BLaER1 treated with 17β-estradiol and CSF1 and Interleukin-3, amounts not matched to agents 10 nM and 100 nM (cell line): ENCODE measurements around the gene UNC13D.

Experiments used
- H3K27ac ChIP-seq, 11 experiments: shearing (Covaris generic); formaldehyde crosslinking; 2 replicates each; pipeline ENCODE4 v1.8.1; 2022
- H3K27me3 ChIP-seq, 11 experiments: shearing (Covaris generic); formaldehyde crosslinking; 2 replicates each; pipeline ENCODE4 v1.8.1; 2022
- H3K36me3 ChIP-seq, 11 experiments: shearing (Covaris generic); formaldehyde crosslinking; 2 replicates each; pipeline ENCODE4 v1.8.1; 2022
- H3K4me1 ChIP-seq, 10 experiments: shearing (Covaris generic); formaldehyde crosslinking; 2 replicates each; pipeline ENCODE4 v1.8.1; 2022
- H3K4me2 ChIP-seq, 11 experiments: shearing (Covaris generic); formaldehyde crosslinking; 2 replicates each; pipeline ENCODE4 v1.8.1; 2022
- H3K4me3 ChIP-seq, 10 experiments: shearing (Covaris generic); formaldehyde crosslinking; 2 replicates each; pipeline ENCODE4 v1.8.1; 2022
- H3K9ac ChIP-seq, 11 experiments: shearing (Covaris generic); formaldehyde crosslinking; 2 replicates each; pipeline ENCODE4 v1.8.1; 2022
- H3K9me3 ChIP-seq, 11 experiments: shearing (Covaris generic); formaldehyde crosslinking; replicated peaks in 1 of 11; 2 replicates each; pipeline ENCODE4 v1.8.1; 2022
- H4K20me1 ChIP-seq, 11 experiments: shearing (Covaris generic); formaldehyde crosslinking; 2 replicates each; pipeline ENCODE4 v1.8.1; 2022
- Cebpa-rat ChIP-seq, 11 experiments: shearing (Covaris generic); IDR thresholded peaks; 2 replicates each; pipeline ENCODE4 v1.8.1; 2022

Gene UNC13D

DNA sequence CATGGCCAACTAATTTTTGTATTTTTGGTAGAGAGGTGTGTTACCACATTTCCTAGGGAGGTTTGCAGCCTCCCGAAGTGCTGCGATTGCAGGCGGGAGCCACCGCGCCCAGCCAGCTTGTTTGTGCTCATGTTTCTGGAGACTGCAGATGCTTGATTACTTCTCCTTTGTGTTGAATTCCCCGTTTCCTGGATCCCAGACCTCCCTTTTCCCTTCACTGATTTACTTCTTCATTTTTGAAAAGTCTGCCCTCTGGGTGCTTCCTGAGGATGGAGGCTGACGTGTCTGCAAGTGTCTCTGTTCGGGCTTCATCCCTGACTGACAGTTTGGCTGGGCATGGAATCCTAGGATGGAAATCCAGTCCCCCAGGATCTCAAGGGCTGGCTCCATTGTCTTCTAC is 41.2 kb upstream of the UNC13D start:
- Histone ChIP-seq H3K9me3 (no peaks in the 10 kb centered on the region), H3K4me1 (peaks cover 38 to 62% (median 49%) of the 10 kb centered on the region in 10 experiments), H3K4me3 (no peak overlapping the region), H3K4me2 (peak overlapping the region in 9 of 11 experiments; percentile 23 to 77 (median 58); a peak in 17 of 22 replicates), H3K27ac (peak overlapping the region in 3 of 11 experiments; percentile 3 to 14 (median 5); a peak in 1 of 22 replicates), H3K36me3 (peaks cover 5 to 23% (median 15%) of the 10 kb centered on the region in 11 experiments; a peak in 21 of 22 replicates), H3K27me3 (peaks cover 0 to 8% (median 4%) of the 10 kb centered on the region in 11 experiments; a peak in 14 of 22 replicates), H4K20me1 (peaks cover 0 to 6% (median 0%) of the 10 kb centered on the region in 11 experiments; a peak in 2 of 22 replicates), H3K9ac (no peak overlapping the region)
- no peak for TF ChIP-seq Cebpa-rat (IDR thresholded peaks at IDR 0.05)

- TF ChIP-seq Cebpa-rat (IDR thresholded peaks at IDR 0.05): peak in 9 of 11 experiments; percentile 16 to 95 (median 86); a peak in 16 of 22 replicates
- H3K4me2 ChIP-seq: peak overlapping the region; percentile 73 to 91 (median 85)
- H3K27me3 ChIP-seq: peaks cover 14 to 44% (median 39%) of the 10 kb centered on the region in 11 experiments
- H3K4me3 ChIP-seq: peak overlapping the region in 3 of 10 experiments; percentile 0 to 27 (median 11); a peak in 1 of 20 replicates
- peak overlapping the region in 10 of 11 experiments; percentile 9 to 68 (median 54); a peak in 17 of 22 replicates for H3K9ac ChIP-seq
- H3K27ac ChIP-seq: peak overlapping the region in 9 of 11 experiments; percentile 45 to 80 (median 76); a peak in 19 of 22 replicates
- H4K20me1 ChIP-seq: peaks cover 0 to 6% (median 0%) of the 10 kb centered on the region in 11 experiments; a peak in 2 of 22 replicates
- no peaks in the 10 kb centered on the region for H3K36me3 ChIP-seq
- no peaks in the 10 kb centered on the region for H3K9me3 ChIP-seq
- peaks cover 67 to 90% (median 78%) of the 10 kb centered on the region in 10 experiments for H3K4me1 ChIP-seq
Observed at GRCh38 chr17:75881678-75882454, 37.7 kb upstream of the UNC13D start.

GRCh38 chr17:75880266-75880665 is 36.1 kb upstream of the UNC13D start:
- no peak for TF ChIP-seq Cebpa-rat (IDR thresholded peaks at IDR 0.05)

DNA sequence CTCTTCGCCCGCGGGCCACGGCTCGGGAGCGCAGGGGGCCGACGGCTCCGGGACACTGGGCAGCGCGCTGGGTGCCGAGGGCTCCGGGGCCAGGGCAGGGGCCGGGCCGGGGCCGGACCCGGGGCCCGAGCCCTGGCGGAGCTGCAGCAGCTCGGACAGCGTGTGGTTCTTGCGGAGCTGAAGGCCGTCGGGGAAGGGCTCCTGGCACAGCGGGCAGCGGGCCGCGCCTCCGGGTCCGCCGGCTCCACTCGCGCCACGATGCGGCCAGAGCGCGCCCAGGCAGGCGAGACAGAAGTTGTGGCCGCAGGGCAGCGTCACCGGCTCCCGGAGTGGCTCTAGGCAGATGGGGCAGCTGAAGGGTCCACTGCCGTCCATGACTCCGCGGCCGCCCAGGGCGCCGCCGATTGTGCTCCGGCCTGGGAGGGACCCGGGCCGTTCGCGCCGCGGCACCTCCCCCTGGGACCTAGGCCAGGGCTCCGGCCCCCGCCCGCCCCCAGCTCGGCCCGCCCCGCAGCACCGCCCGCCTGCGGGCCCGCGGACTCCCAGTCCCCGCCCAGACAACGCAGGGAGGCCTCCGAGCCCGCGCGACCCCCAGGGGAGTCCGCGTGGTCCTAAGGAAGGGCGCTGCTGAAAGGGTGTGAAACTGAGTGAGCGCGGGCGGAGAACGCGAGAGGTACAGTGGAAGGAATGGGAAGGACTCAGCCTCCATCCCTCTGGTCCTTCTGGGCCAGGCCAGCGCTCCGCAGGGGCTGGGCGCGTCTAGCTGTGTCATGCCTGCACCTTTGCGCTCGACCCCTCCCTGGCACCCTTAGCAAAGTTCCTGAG is 34.2 kb upstream of the UNC13D start, which contains the start of gene TRIM47:
Gene TRIM47 (minus strand): TSS at position 408 of the 825 bp plus-strand sequence. CDS start 33 bp downstream, at position 375.
- H3K36me3 ChIP-seq: peaks cover 0 to 12% (median 0%) of the 10 kb centered on the region in 11 experiments; a peak in 3 of 22 replicates
- TF ChIP-seq Cebpa-rat (IDR thresholded peaks at IDR 0.05): no peak
- peaks cover 14 to 56% (median 50%) of the 10 kb centered on the region in 11 experiments for H3K27me3 ChIP-seq
- H3K4me2 ChIP-seq: peak within 1 kb of the TSS; percentile 83 to 97 (median 90)
- peak within 1 kb of the TSS; percentile 34 to 77 (median 60); a peak in 21 of 22 replicates for H3K27ac ChIP-seq
- H3K4me3 ChIP-seq: peak within 1 kb of the TSS; percentile 49 to 69 (median 58)
- peaks cover 80 to 97% (median 89%) of the 10 kb centered on the region in 10 experiments for H3K4me1 ChIP-seq
- peak within 1 kb of the TSS; percentile 39 to 82 (median 70) for H3K9ac ChIP-seq
- H3K9me3 ChIP-seq: no peaks in the 10 kb centered on the region
- H4K20me1 ChIP-seq: peaks cover 0 to 6% (median 0%) of the 10 kb centered on the region in 11 experiments; a peak in 2 of 22 replicates

More at GRCh38 chr17:75880266-75880665, 36.1 kb upstream of the UNC13D start:
- H3K36me3 ChIP-seq: no peaks in the 10 kb centered on the region
- no peak overlapping the region for H3K4me3 ChIP-seq
- H3K4me2 ChIP-seq: peak overlapping the region; percentile 24 to 91 (median 85); a peak in 21 of 22 replicates
- no peaks in the 10 kb centered on the region for H3K9me3 ChIP-seq
- H4K20me1 ChIP-seq: peaks cover 0 to 6% (median 0%) of the 10 kb centered on the region in 11 experiments; a peak in 2 of 22 replicates
- peaks cover 14 to 56% (median 50%) of the 10 kb centered on the region in 11 experiments for H3K27me3 ChIP-seq
- H3K9ac ChIP-seq: no peak overlapping the region; a peak in 1 of 22 replicates
- H3K27ac ChIP-seq: no peak overlapping the region
- H3K4me1 ChIP-seq: peaks cover 76 to 98% (median 86%) of the 10 kb centered on the region in 10 experiments

GRCh38 chr17:75877752-75878173 is 33.6 kb upstream of the UNC13D start:
- Histone ChIP-seq H3K4me2 (peak overlapping the region; percentile 83 to 97 (median 90)), H3K36me3 (peaks cover 0 to 12% (median 0%) of the 10 kb centered on the region in 11 experiments; a peak in 3 of 22 replicates), H3K4me1 (peaks cover 80 to 97% (median 89%) of the 10 kb centered on the region in 10 experiments), H3K27me3 (peaks cover 14 to 56% (median 50%) of the 10 kb centered on the region in 11 experiments), H3K27ac (peak overlapping the region; percentile 34 to 77 (median 60); a peak in 21 of 22 replicates), H4K20me1 (peaks cover 0 to 6% (median 0%) of the 10 kb centered on the region in 11 experiments; a peak in 2 of 22 replicates), H3K4me3 (peak overlapping the region; percentile 49 to 69 (median 58)), H3K9ac (peak overlapping the region; percentile 39 to 82 (median 70)), H3K9me3 (no peaks in the 10 kb centered on the region)
- TF ChIP-seq Cebpa-rat (IDR thresholded peaks at IDR 0.05): no peak

DNA sequence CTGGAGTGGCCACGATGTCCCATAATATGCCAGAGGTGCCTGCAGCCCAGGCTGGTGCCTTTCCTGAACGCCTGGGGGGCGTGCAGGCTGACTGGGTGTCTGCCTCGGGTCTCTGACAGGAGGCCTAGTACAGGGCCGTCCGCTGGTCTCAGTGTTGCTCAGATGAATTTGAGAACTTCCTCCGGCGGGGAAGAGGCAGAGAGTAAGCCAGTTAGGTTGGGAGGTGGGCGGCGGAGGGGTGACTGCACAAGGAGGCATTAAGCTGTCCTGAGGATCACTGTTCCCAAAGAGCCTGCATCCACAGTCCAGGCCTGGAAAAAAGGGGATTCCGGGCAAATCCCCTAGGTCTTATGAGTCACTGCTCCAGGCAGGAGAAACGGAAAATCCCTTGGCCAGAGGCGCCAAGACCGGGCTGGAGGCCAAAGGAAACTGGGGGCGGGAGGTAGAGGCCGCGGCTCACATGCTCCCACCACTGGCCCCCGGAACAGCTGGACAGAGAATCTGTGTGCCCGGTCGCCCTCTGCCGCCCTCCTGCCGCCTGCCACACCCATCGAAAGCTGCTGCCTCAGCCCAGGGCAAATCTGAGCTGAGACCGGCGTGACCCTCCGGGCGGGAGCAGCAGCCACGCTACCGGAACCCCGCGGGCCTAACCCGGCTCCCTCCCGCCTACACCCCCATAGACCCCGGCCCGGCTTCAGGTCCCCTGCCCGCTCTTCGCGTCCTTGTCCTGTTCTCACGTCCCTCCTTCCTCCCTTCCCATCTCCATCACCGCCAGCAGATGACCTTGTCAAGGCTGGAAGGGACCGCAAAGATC is 32.9 kb upstream of the UNC13D start:
- peaks cover 79 to 97% (median 89%) of the 10 kb centered on the region in 10 experiments for H3K4me1 ChIP-seq
- H3K9me3 ChIP-seq: no peaks in the 10 kb centered on the region
- peaks cover 14 to 56% (median 50%) of the 10 kb centered on the region in 11 experiments for H3K27me3 ChIP-seq
- H3K4me2 ChIP-seq: peak overlapping the region; percentile 83 to 97 (median 90)
- H3K4me3 ChIP-seq: peak overlapping the region; percentile 49 to 69 (median 58)
- peak overlapping the region; percentile 39 to 82 (median 70) for H3K9ac ChIP-seq
- no peak for TF ChIP-seq Cebpa-rat (IDR thresholded peaks at IDR 0.05)
- H3K36me3 ChIP-seq: peaks cover 0 to 12% (median 0%) of the 10 kb centered on the region in 11 experiments; a peak in 3 of 22 replicates
- H3K27ac ChIP-seq: peak overlapping the region; percentile 34 to 77 (median 60); a peak in 21 of 22 replicates
- H4K20me1 ChIP-seq: peaks cover 0 to 6% (median 0%) of the 10 kb centered on the region in 11 experiments; a peak in 2 of 22 replicates

GRCh38 chr17:75876190-75876937 is 32.2 kb upstream of the UNC13D start:
- Histone ChIP-seq H3K27ac (peak overlapping the region; percentile 25 to 77 (median 61); a peak in 18 of 22 replicates), H3K9ac (peak overlapping the region; percentile 39 to 82 (median 70); a peak in 21 of 22 replicates), H3K4me2 (peak overlapping the region; percentile 83 to 97 (median 90))

More at GRCh38 chr17:75876190-75876937, 32.2 kb upstream of the UNC13D start:
- Histone ChIP-seq H3K4me3 (peak overlapping the region in 6 of 10 experiments; percentile 8 to 69 (median 62); a peak in 10 of 20 replicates), H4K20me1 (peaks cover 0 to 6% (median 0%) of the 10 kb centered on the region in 11 experiments; a peak in 2 of 22 replicates), H3K27me3 (peaks cover 14 to 56% (median 50%) of the 10 kb centered on the region in 11 experiments), H3K36me3 (peaks cover 0 to 12% (median 0%) of the 10 kb centered on the region in 11 experiments; a peak in 3 of 22 replicates), H3K9me3 (no peaks in the 10 kb centered on the region), H3K4me1 (peaks cover 71 to 94% (median 83%) of the 10 kb centered on the region in 10 experiments)
- TF ChIP-seq Cebpa-rat (IDR thresholded peaks at IDR 0.05): no peak
